HepG2 (cell line): ENCODE measurements around the gene ANK3. TPM values are rescaled to one million over a fixed set of nuclear protein-coding genes. Genes with fewer than 3 reads are reported as not detected.

Source experiments
- ATAC-seq: fragments of 200-7000 bp; cut with Tn5 transposase; 3 replicates; pipeline ENCODE4 v1.9.1; 2020; ENCODE audit warnings: mild to moderate bottlenecking, moderate library complexity
- BruUV-seq: library from RNA; stranded (reverse); fragments of 400-500 nt; replicated peaks from 2 replicates; lab custom pipeline; 2021; lab: Mats Ljungman, UMichigan
- CTCF ChIA-PET: fragments of 300-600 bp; formaldehyde crosslinking; extraction: SDS; loops from one replicate; lab custom pipeline; 2021; ENCODE audit warnings: low total read pairs, inconsistent platforms, low intra/inter-chr PET ratio; lab: Yijun Ruan, JAX
- POLR2A ChIA-PET: fragments of 350-600 bp; sonication (Branson Sonifier 250); formaldehyde crosslinking; loops from one replicate; lab custom pipeline; 2020; ENCODE audit warnings: antibody characterized with exemption, inconsistent platforms; lab: Yijun Ruan, JAX
- DNase-seq: peaks from one replicate; pipeline ENCODE4 v3.0.0-alpha.2; 2015; ENCODE audit warnings: low spot score
- FAIRE-seq: peaks from 3 replicates; lab custom pipeline; 2011; peaks lifted over from hg19 to GRCh38; lab: Jason Lieb, UNC
- H2AFZ ChIP-seq: one replicate; pipeline ENCODE4 v1.6.1; 2011; ENCODE audit warnings: low read length, inconsistent platforms
- H3K27ac ChIP-seq: fragments of 300-600 bp; 3 replicates; pipeline ENCODE4 v1.8.0; 2011; ENCODE audit warnings: mixed run types, mild to moderate bottlenecking, mixed read lengths, low read length, inconsistent platforms; ENCODE audit not compliant: insufficient read depth; ENCODE audit errors: extremely low read length
- H3K27me3 ChIP-seq, 2 experiments: fragments of 200-600 bp in 1 of 2; 2 replicates in 1 of 2; 3 replicates in 1 of 2; pipeline versions ENCODE4 v1.6.0 to v1.8.0; 2011; ENCODE audit warnings: low read length in 2 of 2, mild to moderate bottlenecking in 2 of 2, moderate library complexity in 2 of 2, inconsistent platforms in 1 of 2; ENCODE audit not compliant: insufficient read depth in 2 of 2, control insufficient read depth in 1 of 2
- H3K36me3 ChIP-seq, 2 experiments: fragments of 200-600 bp in 1 of 2; replicated peaks in 1 of 2; 2 replicates in 1 of 2; 3 replicates in 1 of 2; pipeline versions ENCODE4 v1.5.1 to v1.8.0; 2011; ENCODE audit warnings: low read length in 2 of 2, inconsistent platforms in 1 of 2; ENCODE audit not compliant: insufficient read depth in 2 of 2, control insufficient read depth in 1 of 2
- H3K4me1 ChIP-seq: 2 replicates; pipeline ENCODE4 v1.5.1; 2012; ENCODE audit warnings: low read length, inconsistent platforms; ENCODE audit not compliant: insufficient read depth
- H3K4me2 ChIP-seq: 2 replicates; pipeline ENCODE4 v1.6.0; 2011; ENCODE audit warnings: low read depth, low read length, inconsistent platforms
- H3K4me3 ChIP-seq, 3 experiments: fragments of 200-600 bp in 1 of 3; sonication (generic), shearing (Covaris generic) in 1 of 3; replicated peaks in 1 of 3; 2 replicates each; pipeline ENCODE4 v1.5.1; 2011 to 2016; ENCODE audit warnings: low read length in 3 of 3, inconsistent platforms in 2 of 3, low read depth in 2 of 3, mild to moderate bottlenecking in 2 of 3, control low read depth in 1 of 3, mixed read lengths in 1 of 3; ENCODE audit not compliant: insufficient read depth in 1 of 3
- H3K79me2 ChIP-seq: one replicate; pipeline ENCODE4 v1.6.1; 2011; ENCODE audit warnings: low read length, inconsistent platforms; ENCODE audit not compliant: insufficient read depth
- H3K9ac ChIP-seq: 2 replicates; pipeline ENCODE4 v1.6.0; 2011; ENCODE audit warnings: mild to moderate bottlenecking, low read depth, low read length, inconsistent platforms; ENCODE audit not compliant: insufficient read depth
- H3K9me3 ChIP-seq: 2 replicates; pipeline ENCODE4 v1.5.1; 2012; ENCODE audit warnings: mild to moderate bottlenecking, low read length
- H4K20me1 ChIP-seq: 2 replicates; pipeline ENCODE4 v1.6.0; 2011; ENCODE audit warnings: inconsistent platforms, mild to moderate bottlenecking, low read length, moderate library complexity; ENCODE audit not compliant: insufficient read depth
- ERF ChIP-seq: IDR thresholded peaks from 2 replicates; pipeline ENCODE4 v1.6.1; 2018; ENCODE audit warnings: missing biosample characterization, missing genetic modification reagents
- HOXA9 ChIP-seq: sonication (generic); formaldehyde crosslinking; IDR thresholded peaks from 2 replicates; pipeline ENCODE4 v1.8.1; 2022; ENCODE audit warnings: missing genetic modification reagents, mild to moderate bottlenecking, moderate library complexity, borderline replicate concordance
- ISX ChIP-seq: sonication (generic); formaldehyde crosslinking; conservative IDR thresholded peaks from 2 replicates; pipeline ENCODE4 v1.5.0; 2020; ENCODE audit warnings: missing genetic modification reagents
- KDM5A ChIP-seq: fragments of 200-600 bp; sonication (generic); IDR thresholded peaks from 2 replicates; pipeline ENCODE4 v1.7.0; 2018; ENCODE audit warnings: antibody characterized with exemption, mild to moderate bottlenecking, low read length, borderline replicate concordance
- KMT2B ChIP-seq: IDR thresholded peaks from 2 replicates; pipeline ENCODE4 v1.6.1; 2016; ENCODE audit warnings: missing genetic modification reagents, missing compliant biosample characterization
- NFKBIZ ChIP-seq: IDR thresholded peaks from 2 replicates; pipeline ENCODE4 v1.6.1; 2018; ENCODE audit warnings: missing genetic modification reagents, missing compliant biosample characterization
- SKIL ChIP-seq: sonication (generic); formaldehyde crosslinking; IDR thresholded peaks from 2 replicates; pipeline ENCODE4 v1.8.0; 2022; ENCODE audit warnings: missing genetic modification reagents, mild to moderate bottlenecking, moderate library complexity, borderline replicate concordance
- TFDP1 ChIP-seq: IDR thresholded peaks from 2 replicates; pipeline ENCODE4 v1.6.1; 2016; ENCODE audit warnings: missing compliant biosample characterization, missing genetic modification reagents, borderline replicate concordance
- ZFAT ChIP-seq: sonication (generic); formaldehyde crosslinking; conservative IDR thresholded peaks from 2 replicates; pipeline ENCODE4 v1.8.1; 2023; ENCODE audit warnings: missing genetic modification reagents, inconsistent platforms
- ZNF18 ChIP-seq: sonication (generic); formaldehyde crosslinking; IDR thresholded peaks from 2 replicates; pipeline ENCODE4 v1.8.0; 2022; ENCODE audit warnings: mild to moderate bottlenecking, missing genetic modification reagents; ENCODE audit not compliant: insufficient replicate concordance
- ZNF207 ChIP-seq: fragments of 450-650 bp; IDR thresholded peaks from 2 replicates; pipeline ENCODE4 v1.6.1; 2016; ENCODE audit warnings: antibody characterized with exemption, borderline replicate concordance
- ZNF225 ChIP-seq: sonication (generic); formaldehyde crosslinking; IDR thresholded peaks from 2 replicates; pipeline ENCODE4 v1.4.0; 2020; ENCODE audit warnings: mild to moderate bottlenecking, missing genetic modification reagents
- ZNF7 ChIP-seq: IDR thresholded peaks from 2 replicates; pipeline ENCODE4 v1.6.1; 2016; ENCODE audit warnings: missing biosample characterization, missing genetic modification reagents
- ZNF709 ChIP-seq: sonication (generic); formaldehyde crosslinking; IDR thresholded peaks from 2 replicates; pipeline ENCODE4 v1.5.0; 2020; ENCODE audit warnings: mild to moderate bottlenecking, missing genetic modification reagents
- ZXDC ChIP-seq: sonication (generic); formaldehyde crosslinking; IDR thresholded peaks from 2 replicates; pipeline ENCODE4 v1.5.0; 2020; ENCODE audit warnings: mild to moderate bottlenecking, missing genetic modification reagents
- WGBS: methylation state at CpG from one replicate; pipeline ENCODE4 v1.1.6; 2017; ENCODE audit warnings: low lambda C conversion rate; 5-methylcytosine and 5-hydroxymethylcytosine counted together
- in situ Hi-C: cut with HindIII; loops from 2 replicates; pipeline ENCODE4 v1.10.0; 2017; ENCODE audit warnings: low pct_unique_long_range_greater_than_20kb; ENCODE audit not compliant: extremely low pct_ligation_motif_present
- intact Hi-C: fragments of 100-400 bp; cut with micrococcal nuclease; formaldehyde crosslinking; loops from one replicate; pipeline ENCODE4 v1.10.0; 2022; ENCODE audit not compliant: unreplicated experiment
- polyA plus RNA-seq, 8 experiments: library from polyadenylated mRNA; depleted of rRNA in 3 of 8; stranded (reverse) in 7 of 8; unstranded in 1 of 8; fragments of >200 nt; fragmentation: Illumina TruSeq in 4 of 8; extraction: Trizol in 4 of 8; gene quantifications; 2 replicates each; pipeline versions ENCODE4 v1.2.1 to v1.2.3, GENCODE V29; 2011 to 2016; ENCODE audit warnings: low read depth in 4 of 8, missing spikeins in 1 of 8, mixed read lengths in 1 of 8; ENCODE audit not compliant: insufficient read depth in 1 of 8
- total RNA-seq, 5 experiments: library from RNA; depleted of rRNA; stranded (reverse); fragments of >200 nt; fragmentation: Illumina TruSeq; extraction: Trizol; gene quantifications; 2 replicates each; pipeline ENCODE4 v1.2.3, GENCODE V29; 2016; ENCODE audit warnings: low read depth in 1 of 5

ANK3 gene
- total and polyA plus RNA-seq, 2 of the 13 experiments (the other 11 are each of a cell fraction or from before 2014, with no cell fraction given) = not detected

GRCh38 chr10:60031183-60031582 lies 358.5 kb downstream of the ANK3 start:
- H3K4me2 ChIP-seq = no peak overlapping the region
- 0% methylated on average over 1 of the region's 1 CpG for WGBS
- BruUV-seq = no TSS peak
- no peaks in the 10 kb centered on the region for H3K36me3 ChIP-seq
- intact Hi-C loops = loop anchor here (5.0 kb wide), 1 partner anchor 124 kb away; the partner anchor contains the start of gene CCDC6
- no peak overlapping the region for H3K27ac ChIP-seq
- CTCF ChIA-PET = no interaction called here
- H3K9ac ChIP-seq = no peak overlapping the region
- no peaks in the 10 kb centered on the region for H3K79me2 ChIP-seq
- no peaks in the 10 kb centered on the region for H3K4me1 ChIP-seq
- POLR2A ChIA-PET = no interaction called here
- no peak overlapping the region for H2AFZ ChIP-seq
- no peaks in the 10 kb centered on the region for H3K9me3 ChIP-seq
- FAIRE-seq (no peak), DNase-seq (no peak), ATAC-seq (no peak)
- in situ Hi-C loops = loop anchor here (5.0 to 25.0 kb wide), 3 partner anchors 169 to 1244 kb away; no protein-coding TSS in a partner anchor
- H3K27me3 ChIP-seq = no peaks in the 10 kb centered on the region
- no peaks in the 10 kb centered on the region for H4K20me1 ChIP-seq
- H3K4me3 ChIP-seq = no peak overlapping the region
- no peak for TF ChIP-seq HOXA9 (CRISPR knock-in tag)
- no peak for TF ChIP-seq ERF (CRISPR knock-in tag)
- TF ChIP-seq TFDP1 (CRISPR knock-in tag) = no peak
- TF ChIP-seq ZNF709 (CRISPR knock-in tag) = no peak
- TF ChIP-seq ZXDC (CRISPR knock-in tag) = no peak
- no peak for TF ChIP-seq KDM5A
- no peak for TF ChIP-seq ISX (CRISPR knock-in tag)
- no peak for TF ChIP-seq KMT2B
- no peak for TF ChIP-seq ZNF7 (CRISPR knock-in tag)
- TF ChIP-seq SKIL (CRISPR knock-in tag) = no peak
- no peak for TF ChIP-seq ZNF207
- no peak for TF ChIP-seq NFKBIZ (CRISPR knock-in tag)
- no peak for TF ChIP-seq ZFAT (CRISPR knock-in tag)
- TF ChIP-seq ZNF225 (CRISPR knock-in tag) = no peak
- TF ChIP-seq ZNF18 (CRISPR knock-in tag) = no peak
